WTC11 (cell line): Measurements from ENCODE around the gene NPC2. TPM values are rescaled to one million over a fixed set of nuclear protein-coding genes. Genes with fewer than 3 reads are reported as not detected.

Source experiments
- ATAC-seq: fragments of 200-7000 bp; cut with Tn5 transposase; 2 replicates; pipeline ENCODE4 v1.10.0; 2021; ENCODE audit warnings: mild to moderate bottlenecking, moderate library complexity
- CTCF ChIA-PET: fragments of 300-600 bp; sonication (Branson Sonifier 250); formaldehyde crosslinking; loops from one replicate; lab custom pipeline; 2021; ENCODE audit warnings: antibody characterized with exemption; lab: Charles Lee
- POLR2A ChIA-PET: fragments of 350-600 bp; sonication (Branson Sonifier 250); formaldehyde crosslinking; loops from one replicate; lab custom pipeline; 2021; ENCODE audit warnings: antibody characterized with exemption; lab: Charles Lee
- DNase-seq: peaks from one replicate; pipeline ENCODE4 v3.0.0; 2021; ENCODE audit warnings: low spot score
- H3K27ac Mint-ChIP-seq: 2 replicates; pipeline ENCODE4 v1.8.0; 2021; ENCODE audit warnings: mixed read lengths
- H3K27me3 Mint-ChIP-seq: 2 replicates; pipeline ENCODE4 v1.8.0; 2021; ENCODE audit warnings: low read depth, mild to moderate bottlenecking, moderate library complexity, mixed read lengths
- H3K36me3 Mint-ChIP-seq: 2 replicates; pipeline ENCODE4 v1.8.0; 2021; ENCODE audit warnings: mixed read lengths
- H3K4me1 Mint-ChIP-seq: 2 replicates; pipeline ENCODE4 v1.8.0; 2022; ENCODE audit warnings: mixed read lengths
- H3K4me3 Mint-ChIP-seq: 2 replicates; pipeline ENCODE4 v1.8.0; 2021; ENCODE audit warnings: mild to moderate bottlenecking, moderate library complexity, mixed read lengths
- H3K9me3 Mint-ChIP-seq: 2 replicates; pipeline ENCODE4 v1.8.0; 2021; ENCODE audit warnings: mixed read lengths
- E2F4 ChIP-seq: sonication (generic); formaldehyde crosslinking; IDR thresholded peaks from 2 replicates; pipeline ENCODE4 v1.8.1; 2022; ENCODE audit warnings: low read depth, mild to moderate bottlenecking, moderate library complexity, missing genetic modification reagents, borderline replicate concordance
- ETV6 ChIP-seq: sonication (generic); formaldehyde crosslinking; IDR thresholded peaks from 2 replicates; pipeline ENCODE4 v1.8.1; 2022; ENCODE audit warnings: mild to moderate bottlenecking, missing genetic modification reagents
- FOXJ3 ChIP-seq: sonication (generic); formaldehyde crosslinking; IDR thresholded peaks from 2 replicates; pipeline ENCODE4 v1.9.0; 2021; ENCODE audit warnings: missing genetic modification reagents, mild to moderate bottlenecking, borderline replicate concordance
- FOXK1 ChIP-seq: sonication (generic); formaldehyde crosslinking; IDR thresholded peaks from 2 replicates; pipeline ENCODE4 v1.8.0; 2022; ENCODE audit warnings: mild to moderate bottlenecking, moderate library complexity, missing genetic modification reagents
- GABPB1 ChIP-seq: sonication (generic); formaldehyde crosslinking; IDR thresholded peaks from 2 replicates; pipeline ENCODE4 v1.8.1; 2023; ENCODE audit warnings: mild to moderate bottlenecking, missing genetic modification reagents
- IRF1 ChIP-seq: sonication (generic); formaldehyde crosslinking; IDR thresholded peaks from 2 replicates; pipeline ENCODE4 v1.8.0; 2023; ENCODE audit warnings: missing genetic modification reagents
- JUN ChIP-seq: sonication (generic); formaldehyde crosslinking; IDR thresholded peaks from 2 replicates; pipeline ENCODE4 v1.8.0; 2023; ENCODE audit warnings: mild to moderate bottlenecking, missing genetic modification reagents
- NFE2L1 ChIP-seq: sonication (generic); formaldehyde crosslinking; IDR thresholded peaks from 2 replicates; pipeline ENCODE4 v1.8.1; 2023; ENCODE audit warnings: missing genetic modification reagents
- NR1H2 ChIP-seq: sonication (generic); formaldehyde crosslinking; IDR thresholded peaks from 2 replicates; pipeline ENCODE4 v1.9.0; 2021; ENCODE audit warnings: mild to moderate bottlenecking, moderate library complexity, missing genetic modification reagents
- NR2C2 ChIP-seq: sonication (generic); formaldehyde crosslinking; IDR thresholded peaks from 2 replicates; pipeline ENCODE4 v1.8.0; 2022; ENCODE audit warnings: mild to moderate bottlenecking, missing genetic modification reagents
- PRRX2 ChIP-seq: fragments of 250-450 bp; sonication (Bioruptor Pico); IDR thresholded peaks from 2 replicates; pipeline ENCODE4 v1.8.0; 2021; ENCODE audit warnings: mild to moderate bottlenecking
- RORB ChIP-seq: fragments of 250-450 bp; sonication (Bioruptor Pico); IDR thresholded peaks from 2 replicates; pipeline ENCODE4 v1.9.0; 2021; ENCODE audit warnings: mild to moderate bottlenecking
- SMAD3 ChIP-seq: sonication (generic); formaldehyde crosslinking; IDR thresholded peaks from 2 replicates; pipeline ENCODE4 v1.8.0; 2022; ENCODE audit warnings: missing genetic modification reagents, mild to moderate bottlenecking, borderline replicate concordance
- SOX15 ChIP-seq: fragments of 250-450 bp; sonication (Bioruptor Pico); IDR thresholded peaks from 2 replicates; pipeline ENCODE4 v1.9.0; 2021; ENCODE audit warnings: mild to moderate bottlenecking
- TEAD1 ChIP-seq: sonication (generic); formaldehyde crosslinking; IDR thresholded peaks from 2 replicates; pipeline ENCODE4 v1.8.0; 2022; ENCODE audit warnings: mild to moderate bottlenecking, missing genetic modification reagents
- ZBTB21 ChIP-seq: sonication (generic); formaldehyde crosslinking; IDR thresholded peaks from 2 replicates; pipeline ENCODE4 v1.8.1; 2023; ENCODE audit warnings: mild to moderate bottlenecking, missing genetic modification reagents, borderline replicate concordance
- ZNF138 ChIP-seq: sonication (generic); formaldehyde crosslinking; conservative IDR thresholded peaks from 2 replicates; pipeline ENCODE4 v1.8.1; 2022; ENCODE audit warnings: mild to moderate bottlenecking, moderate library complexity, missing genetic modification reagents
- ZNF232 ChIP-seq: sonication (generic); formaldehyde crosslinking; IDR thresholded peaks from 2 replicates; pipeline ENCODE4 v1.8.0; 2022; ENCODE audit warnings: mild to moderate bottlenecking, missing genetic modification reagents
- ZNF263 ChIP-seq: sonication (generic); formaldehyde crosslinking; IDR thresholded peaks from 2 replicates; pipeline ENCODE4 v1.8.1; 2022; ENCODE audit warnings: low read depth, mild to moderate bottlenecking, moderate library complexity, missing genetic modification reagents
- total RNA-seq: library from RNA; stranded (reverse); gene quantifications from 3 replicates; pipeline ENCODE4 v1.2.3, GENCODE V29; 2021
- TF ChIP-seq, protein P1 (sequence below): sonication (generic); formaldehyde crosslinking; conservative IDR thresholded peaks from 2 replicates; pipeline ENCODE4 v1.8.1; 2023; ENCODE audit warnings: mild to moderate bottlenecking, low read depth, missing genetic modification reagents, moderate library complexity
- TF ChIP-seq, protein P2 (sequence below): fragments of 250-450 bp; sonication (Bioruptor Pico); conservative IDR thresholded peaks from 2 replicates; pipeline ENCODE4 v1.9.0; 2021; ENCODE audit warnings: mild to moderate bottlenecking
- TF ChIP-seq, protein P3 (sequence below): fragments of 200-600 bp; IDR thresholded peaks from 2 replicates; pipeline ENCODE4 v1.8.0; 2022; ENCODE audit warnings: antibody characterized with exemption
- TF ChIP-seq, protein P4 (sequence below): sonication (generic); formaldehyde crosslinking; IDR thresholded peaks from 2 replicates; pipeline ENCODE4 v1.8.0; 2022; ENCODE audit warnings: mild to moderate bottlenecking, missing genetic modification reagents

Gene NPC2
- total RNA-seq, 1 experiment from 2014 or later, result 139 TPM

DNA sequence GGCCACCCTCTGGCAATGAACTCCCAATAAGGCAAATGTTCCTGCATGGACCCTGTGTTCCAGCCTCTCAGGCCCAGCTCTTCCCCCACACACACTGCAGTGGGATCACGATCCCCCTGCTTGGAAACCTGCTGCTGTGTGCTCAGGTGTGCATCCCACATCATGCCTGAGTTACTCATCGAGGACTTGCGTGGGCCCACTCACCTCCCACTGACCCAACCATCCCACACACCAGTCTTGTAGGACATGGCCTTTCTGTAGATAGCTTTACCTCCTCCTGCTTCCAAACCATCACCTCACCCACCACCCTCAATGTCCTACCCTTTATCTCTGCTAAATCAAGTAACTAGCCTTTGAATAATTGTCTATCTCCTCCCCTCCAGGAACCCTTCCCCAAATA lies 24.6 kb downstream of the NPC2 start:
- DNase-seq (no peak), ATAC-seq (no peak)
- no peak for TF ChIP-seq ETV6
- Mint-ChIP-seq H3K4me1 (0 out of 2 replicates have a peak, but pooled peaks cover 2% of the 10 kb centered on the region), H3K36me3 (peaks cover 2% of the 10 kb centered on the region), H3K4me3 (no peak overlapping the region), H3K27me3 (no peaks in the 10 kb centered on the region), H3K27ac (no peak overlapping the region), H3K9me3 (no peaks in the 10 kb centered on the region)
- ChIA-PET POLR2A (no interaction called here), CTCF (interaction anchor here (1.7 kb wide), 1 partner anchor 10 kb away, joined by 6 read pairs; no protein-coding TSS in a partner anchor)

DNA sequence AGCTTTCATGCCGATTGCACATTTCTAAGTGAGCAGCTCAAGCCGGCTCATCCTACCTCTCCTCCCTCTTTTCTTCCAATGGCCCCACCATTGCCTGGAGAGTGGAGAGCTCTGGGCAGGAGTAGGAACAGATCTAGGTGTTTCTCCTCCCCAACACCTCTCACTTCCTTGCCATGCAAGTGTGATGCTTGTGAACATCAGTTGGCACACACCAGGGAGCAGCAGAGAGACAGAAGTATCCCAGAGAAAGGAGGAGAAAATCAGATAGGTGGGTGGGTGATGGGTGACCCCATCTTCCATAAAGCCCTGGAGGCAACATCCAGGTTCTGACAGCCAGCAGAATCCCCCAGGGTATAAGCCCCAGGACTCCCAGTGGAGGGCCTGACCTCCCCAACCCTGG lies 27.8 kb downstream of the NPC2 start:
- Mint-ChIP-seq H3K4me3 (no peak overlapping the region), H3K4me1 (0 out of 2 replicates have a peak, but pooled peaks cover 2% of the 10 kb centered on the region), H3K27ac (no peak overlapping the region), H3K9me3 (no peaks in the 10 kb centered on the region), H3K36me3 (no peaks in the 10 kb centered on the region), H3K27me3 (no peaks in the 10 kb centered on the region; the same call in 1 of the 2 replicates)
- ChIA-PET POLR2A (no interaction called here), CTCF (interaction anchor here (0.7 to 1.5 kb wide), 5 partner anchors 8 to 209 kb away, joined by 3 to 8 read pairs (median 4); no protein-coding TSS in a partner anchor)
- no peak for TF ChIP-seq SOX15
- TF ChIP-seq NR1H2 (CRISPR knock-in tag), result no peak
- no peak for TF ChIP-seq ZNF263 (CRISPR knock-in tag)
- no peak for TF ChIP-seq GABPB1 (CRISPR knock-in tag)
- TF ChIP-seq JUN, result no peak
- TF ChIP-seq, protein P1, sequence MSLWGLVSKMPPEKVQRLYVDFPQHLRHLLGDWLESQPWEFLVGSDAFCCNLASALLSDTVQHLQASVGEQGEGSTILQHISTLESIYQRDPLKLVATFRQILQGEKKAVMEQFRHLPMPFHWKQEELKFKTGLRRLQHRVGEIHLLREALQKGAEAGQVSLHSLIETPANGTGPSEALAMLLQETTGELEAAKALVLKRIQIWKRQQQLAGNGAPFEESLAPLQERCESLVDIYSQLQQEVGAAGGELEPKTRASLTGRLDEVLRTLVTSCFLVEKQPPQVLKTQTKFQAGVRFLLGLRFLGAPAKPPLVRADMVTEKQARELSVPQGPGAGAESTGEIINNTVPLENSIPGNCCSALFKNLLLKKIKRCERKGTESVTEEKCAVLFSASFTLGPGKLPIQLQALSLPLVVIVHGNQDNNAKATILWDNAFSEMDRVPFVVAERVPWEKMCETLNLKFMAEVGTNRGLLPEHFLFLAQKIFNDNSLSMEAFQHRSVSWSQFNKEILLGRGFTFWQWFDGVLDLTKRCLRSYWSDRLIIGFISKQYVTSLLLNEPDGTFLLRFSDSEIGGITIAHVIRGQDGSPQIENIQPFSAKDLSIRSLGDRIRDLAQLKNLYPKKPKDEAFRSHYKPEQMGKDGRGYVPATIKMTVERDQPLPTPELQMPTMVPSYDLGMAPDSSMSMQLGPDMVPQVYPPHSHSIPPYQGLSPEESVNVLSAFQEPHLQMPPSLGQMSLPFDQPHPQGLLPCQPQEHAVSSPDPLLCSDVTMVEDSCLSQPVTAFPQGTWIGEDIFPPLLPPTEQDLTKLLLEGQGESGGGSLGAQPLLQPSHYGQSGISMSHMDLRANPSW, result no peak
- no peak for TF ChIP-seq NR2C2 (CRISPR knock-in tag)
- TF ChIP-seq IRF1 (CRISPR knock-in tag), result no peak
- no peak for TF ChIP-seq RORB (CRISPR knock-in tag)
- TF ChIP-seq, protein P2, sequence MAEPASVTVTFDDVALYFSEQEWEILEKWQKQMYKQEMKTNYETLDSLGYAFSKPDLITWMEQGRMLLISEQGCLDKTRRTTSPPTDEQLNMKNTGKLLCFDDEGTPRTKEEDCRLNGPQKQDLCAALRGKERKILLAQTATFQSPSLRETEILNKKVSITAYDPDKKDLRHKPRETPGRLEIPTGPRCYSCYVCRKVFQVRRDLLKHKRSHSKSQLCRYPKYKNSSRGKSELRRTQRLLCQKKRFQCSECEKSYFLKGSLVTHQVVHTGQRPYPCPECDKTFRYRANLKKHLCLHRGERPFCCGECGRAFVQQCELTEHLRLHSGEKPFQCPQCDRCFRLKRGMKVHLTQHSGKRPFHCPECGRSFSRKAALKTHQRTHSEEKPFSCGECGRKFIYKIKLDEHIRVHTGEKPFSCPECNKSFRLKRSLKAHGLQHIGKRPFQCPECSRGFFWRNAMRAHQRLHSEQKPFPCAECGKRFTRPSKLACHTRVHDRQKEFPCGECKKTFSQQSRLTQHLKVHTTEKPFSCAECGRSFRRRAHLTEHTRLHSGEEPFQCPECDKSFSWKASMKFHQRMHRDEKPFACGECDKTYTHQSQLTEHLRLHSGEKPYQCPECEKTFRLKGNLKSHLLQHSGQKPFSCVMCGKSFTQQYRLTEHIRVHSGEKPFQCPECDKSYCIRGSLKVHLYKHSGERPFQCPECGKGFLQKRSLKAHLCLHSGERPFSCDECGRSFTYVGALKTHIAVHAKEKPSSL, result no peak
- no peak for TF ChIP-seq PRRX2 (CRISPR knock-in tag)
- no peak for ATAC-seq
- DNase-seq, result no peak

DNA sequence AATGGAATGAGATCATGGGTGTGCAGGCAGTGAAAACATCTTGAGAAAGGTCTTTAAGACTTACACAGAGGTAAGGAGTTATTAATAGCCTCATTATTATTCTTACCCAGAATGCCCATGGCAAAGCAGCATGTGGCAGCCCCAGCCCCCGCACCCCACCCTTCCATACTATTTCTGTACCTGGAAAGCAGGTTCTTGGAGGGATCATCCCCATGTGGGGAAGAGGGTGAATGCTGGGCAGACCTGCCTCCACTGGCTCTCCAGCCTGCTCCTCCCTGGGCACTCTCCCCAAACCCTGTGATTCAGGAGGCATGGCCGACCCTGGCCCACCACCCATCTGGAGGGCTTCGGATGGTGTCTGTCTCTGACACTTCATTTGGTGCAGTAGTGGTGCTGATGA lies 28.3 kb downstream of the NPC2 start:
- peaks cover 5% of the 10 kb centered on the region for H3K4me1 Mint-ChIP-seq
- no peaks in the 10 kb centered on the region for H3K9me3 Mint-ChIP-seq
- CTCF ChIA-PET, result interaction anchor here (0.8 to 1.5 kb wide), 3 partner anchors 14 to 208 kb away, joined by 3 to 8 read pairs (median 3); no protein-coding TSS in a partner anchor
- H3K27ac Mint-ChIP-seq, result no peak overlapping the region
- H3K4me3 Mint-ChIP-seq, result no peak overlapping the region
- POLR2A ChIA-PET, result interaction anchor here (0.8 kb wide), 1 partner anchor 138 kb away, joined by 3 read pairs; no protein-coding TSS in a partner anchor
- DNase-seq (no peak), ATAC-seq (no peak)
- H3K36me3 Mint-ChIP-seq, result no peaks in the 10 kb centered on the region
- no peaks in the 10 kb centered on the region; the same call in 1 of the 2 replicates for H3K27me3 Mint-ChIP-seq
- TF ChIP-seq FOXK1 (CRISPR knock-in tag), result no peak
- no peak for TF ChIP-seq E2F4 (CRISPR knock-in tag)
- no peak for TF ChIP-seq TEAD1 (CRISPR knock-in tag)
- no peak for TF ChIP-seq ZNF138
- TF ChIP-seq SMAD3, result no peak
- TF ChIP-seq, protein P3, sequence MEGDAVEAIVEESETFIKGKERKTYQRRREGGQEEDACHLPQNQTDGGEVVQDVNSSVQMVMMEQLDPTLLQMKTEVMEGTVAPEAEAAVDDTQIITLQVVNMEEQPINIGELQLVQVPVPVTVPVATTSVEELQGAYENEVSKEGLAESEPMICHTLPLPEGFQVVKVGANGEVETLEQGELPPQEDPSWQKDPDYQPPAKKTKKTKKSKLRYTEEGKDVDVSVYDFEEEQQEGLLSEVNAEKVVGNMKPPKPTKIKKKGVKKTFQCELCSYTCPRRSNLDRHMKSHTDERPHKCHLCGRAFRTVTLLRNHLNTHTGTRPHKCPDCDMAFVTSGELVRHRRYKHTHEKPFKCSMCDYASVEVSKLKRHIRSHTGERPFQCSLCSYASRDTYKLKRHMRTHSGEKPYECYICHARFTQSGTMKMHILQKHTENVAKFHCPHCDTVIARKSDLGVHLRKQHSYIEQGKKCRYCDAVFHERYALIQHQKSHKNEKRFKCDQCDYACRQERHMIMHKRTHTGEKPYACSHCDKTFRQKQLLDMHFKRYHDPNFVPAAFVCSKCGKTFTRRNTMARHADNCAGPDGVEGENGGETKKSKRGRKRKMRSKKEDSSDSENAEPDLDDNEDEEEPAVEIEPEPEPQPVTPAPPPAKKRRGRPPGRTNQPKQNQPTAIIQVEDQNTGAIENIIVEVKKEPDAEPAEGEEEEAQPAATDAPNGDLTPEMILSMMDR, result no peak
- no peak for TF ChIP-seq ZBTB21
- no peak for TF ChIP-seq SOX15
- TF ChIP-seq, protein P4, sequence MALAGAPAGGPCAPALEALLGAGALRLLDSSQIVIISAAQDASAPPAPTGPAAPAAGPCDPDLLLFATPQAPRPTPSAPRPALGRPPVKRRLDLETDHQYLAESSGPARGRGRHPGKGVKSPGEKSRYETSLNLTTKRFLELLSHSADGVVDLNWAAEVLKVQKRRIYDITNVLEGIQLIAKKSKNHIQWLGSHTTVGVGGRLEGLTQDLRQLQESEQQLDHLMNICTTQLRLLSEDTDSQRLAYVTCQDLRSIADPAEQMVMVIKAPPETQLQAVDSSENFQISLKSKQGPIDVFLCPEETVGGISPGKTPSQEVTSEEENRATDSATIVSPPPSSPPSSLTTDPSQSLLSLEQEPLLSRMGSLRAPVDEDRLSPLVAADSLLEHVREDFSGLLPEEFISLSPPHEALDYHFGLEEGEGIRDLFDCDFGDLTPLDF (CRISPR knock-in tag), result no peak
- TF ChIP-seq FOXJ3 (CRISPR knock-in tag), result no peak
- TF ChIP-seq IRF1 (CRISPR knock-in tag), result no peak
- TF ChIP-seq NFE2L1 (CRISPR knock-in tag), result no peak
- TF ChIP-seq ZNF232 (CRISPR knock-in tag), result no peak
